K562 (cell line): ENCODE measurements around the gene MLX. TPM values are rescaled to one million over a fixed set of nuclear protein-coding genes. Genes with fewer than 3 reads are reported as not detected.

Experiments used
- ARID2 ChIP-seq: fragments of 450-650 bp; IDR thresholded peaks from 2 replicates; pipeline ENCODE4 v1.6.1; 2017; ENCODE audit warnings: antibody characterized with exemption, mild to moderate bottlenecking
- CBFA2T3 ChIP-seq: fragments of 450-650 bp; IDR thresholded peaks from 2 replicates; pipeline ENCODE4 v1.6.1; 2017
- DACH1 ChIP-seq: fragments of 450-650 bp; IDR thresholded peaks from 2 replicates; pipeline ENCODE4 v1.6.1; 2018; ENCODE audit not compliant: partially characterized antibody
- DMBX1 ChIP-seq: fragments of 250-450 bp; sonication (Bioruptor Pico); IDR thresholded peaks from 2 replicates; pipeline ENCODE4 v1.8.0; 2022; ENCODE audit warnings: inconsistent platforms, mild to moderate bottlenecking, moderate library complexity, borderline replicate concordance
- POLR2A ChIP-seq: fragments of 450-650 bp; conservative IDR thresholded peaks from 2 replicates; pipeline ENCODE4 v1.6.1; 2016
- POLR3G ChIP-seq: IDR thresholded peaks from 2 replicates; pipeline ENCODE4 v1.6.1; 2011; ENCODE audit not compliant: insufficient read length, insufficient replicate concordance; ENCODE audit errors: extremely low read depth
- SPI1 ChIP-seq: IDR thresholded peaks from 2 replicates; pipeline ENCODE4 v1.6.1; 2011; ENCODE audit warnings: low read depth, low read length, control low read depth, borderline replicate concordance
- TGIF2 ChIP-seq: sonication (generic); formaldehyde crosslinking; IDR thresholded peaks from 2 replicates; pipeline ENCODE4 v1.8.1; 2022; ENCODE audit warnings: mild to moderate bottlenecking, missing genetic modification reagents, moderate library complexity
- ZNF253 ChIP-seq: fragments of 250-450 bp; sonication (Bioruptor Pico); conservative IDR thresholded peaks from 2 replicates; pipeline ENCODE4 v1.6.1; 2021; ENCODE audit warnings: mild to moderate bottlenecking
- ZNF584 ChIP-seq: fragments of 200-800 bp; sonication (Bioruptor generic); IDR thresholded peaks from 2 replicates; pipeline ENCODE4 v1.6.1; 2016; ENCODE audit warnings: low read depth, mild to moderate bottlenecking, missing genetic modification characterization, missing compliant biosample characterization
- polyA plus RNA-seq, 8 experiments: library from polyadenylated mRNA; depleted of rRNA in 4 of 8; stranded (reverse) in 5 of 8; unstranded in 3 of 8; fragments of >200 nt; fragmentation: Nextera tagmentation in 2 of 8; fragmentation: Illumina TruSeq in 1 of 8; extraction: Ambion mirVana in 2 of 8; extraction: Trizol in 1 of 8; gene quantifications; 2 replicates each; pipeline versions ENCODE4 v1.2.1 to v1.2.3, GENCODE V29; 2011 to 2014; ENCODE audit warnings: inconsistent platforms in 1 of 8, missing spikeins in 1 of 8
- total RNA-seq, 7 experiments: library from RNA; depleted of rRNA in 6 of 7; stranded (reverse); fragments of >200 nt in 6 of 7; fragmentation: Illumina TruSeq in 2 of 7; extraction: Trizol in 2 of 7; gene quantifications; 2 replicates each; pipeline versions ENCODE4 v1.2.1 to v1.2.3, GENCODE V29; 2011 to 2021; ENCODE audit warnings: low replicate concordance in 1 of 7
- TF ChIP-seq, protein P1 (sequence below): sonication (generic); formaldehyde crosslinking; IDR thresholded peaks from 2 replicates; pipeline ENCODE4 v1.8.0; 2022; ENCODE audit warnings: mild to moderate bottlenecking, missing genetic modification reagents
- TF ChIP-seq, protein P2 (sequence below): fragments of 450-650 bp; IDR thresholded peaks from 2 replicates; pipeline ENCODE4 v1.6.1; 2016; ENCODE audit warnings: low read depth
- TF ChIP-seq, protein P3 (sequence below), 2 experiments: IDR thresholded peaks in 1 of 2; conservative IDR thresholded peaks in 1 of 2; 2 replicates each; pipeline ENCODE4 v1.6.1; 2016; ENCODE audit warnings: low read depth in 2 of 2, mild to moderate bottlenecking in 1 of 2, missing compliant biosample characterization in 1 of 2, missing genetic modification characterization in 1 of 2, moderate library complexity in 1 of 2

MLX gene
- total and polyA plus RNA-seq, 9 of the 15 experiments (the other 6 are each of a cell fraction or from before 2014, with no cell fraction given), result 42.9 to 100 (median 58.9) TPM

DNA sequence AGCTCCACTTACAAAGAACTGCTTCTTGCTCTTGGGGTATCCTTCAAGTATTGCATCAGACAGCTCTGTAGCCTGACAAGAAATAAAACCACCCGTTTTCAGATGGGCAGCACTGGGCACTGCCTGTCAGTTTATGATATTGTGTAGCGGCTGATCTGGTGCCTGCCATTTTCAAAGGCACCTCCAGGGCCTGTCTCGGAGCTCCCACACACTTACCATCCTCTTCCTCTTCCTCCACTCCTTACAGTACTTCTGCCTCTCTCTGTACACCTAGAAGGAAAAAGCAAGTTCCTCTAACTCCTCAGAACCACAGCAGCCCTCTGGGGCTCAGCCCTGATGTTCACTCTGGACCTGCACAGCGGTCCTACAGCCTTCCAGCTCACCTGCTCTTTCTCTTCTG is 6.2 kb downstream of the MLX start (continued):
- no peak for TF ChIP-seq ZNF584 (CRISPR knock-in tag)
- no peak for TF ChIP-seq POLR3G
- TF ChIP-seq, protein P1, sequence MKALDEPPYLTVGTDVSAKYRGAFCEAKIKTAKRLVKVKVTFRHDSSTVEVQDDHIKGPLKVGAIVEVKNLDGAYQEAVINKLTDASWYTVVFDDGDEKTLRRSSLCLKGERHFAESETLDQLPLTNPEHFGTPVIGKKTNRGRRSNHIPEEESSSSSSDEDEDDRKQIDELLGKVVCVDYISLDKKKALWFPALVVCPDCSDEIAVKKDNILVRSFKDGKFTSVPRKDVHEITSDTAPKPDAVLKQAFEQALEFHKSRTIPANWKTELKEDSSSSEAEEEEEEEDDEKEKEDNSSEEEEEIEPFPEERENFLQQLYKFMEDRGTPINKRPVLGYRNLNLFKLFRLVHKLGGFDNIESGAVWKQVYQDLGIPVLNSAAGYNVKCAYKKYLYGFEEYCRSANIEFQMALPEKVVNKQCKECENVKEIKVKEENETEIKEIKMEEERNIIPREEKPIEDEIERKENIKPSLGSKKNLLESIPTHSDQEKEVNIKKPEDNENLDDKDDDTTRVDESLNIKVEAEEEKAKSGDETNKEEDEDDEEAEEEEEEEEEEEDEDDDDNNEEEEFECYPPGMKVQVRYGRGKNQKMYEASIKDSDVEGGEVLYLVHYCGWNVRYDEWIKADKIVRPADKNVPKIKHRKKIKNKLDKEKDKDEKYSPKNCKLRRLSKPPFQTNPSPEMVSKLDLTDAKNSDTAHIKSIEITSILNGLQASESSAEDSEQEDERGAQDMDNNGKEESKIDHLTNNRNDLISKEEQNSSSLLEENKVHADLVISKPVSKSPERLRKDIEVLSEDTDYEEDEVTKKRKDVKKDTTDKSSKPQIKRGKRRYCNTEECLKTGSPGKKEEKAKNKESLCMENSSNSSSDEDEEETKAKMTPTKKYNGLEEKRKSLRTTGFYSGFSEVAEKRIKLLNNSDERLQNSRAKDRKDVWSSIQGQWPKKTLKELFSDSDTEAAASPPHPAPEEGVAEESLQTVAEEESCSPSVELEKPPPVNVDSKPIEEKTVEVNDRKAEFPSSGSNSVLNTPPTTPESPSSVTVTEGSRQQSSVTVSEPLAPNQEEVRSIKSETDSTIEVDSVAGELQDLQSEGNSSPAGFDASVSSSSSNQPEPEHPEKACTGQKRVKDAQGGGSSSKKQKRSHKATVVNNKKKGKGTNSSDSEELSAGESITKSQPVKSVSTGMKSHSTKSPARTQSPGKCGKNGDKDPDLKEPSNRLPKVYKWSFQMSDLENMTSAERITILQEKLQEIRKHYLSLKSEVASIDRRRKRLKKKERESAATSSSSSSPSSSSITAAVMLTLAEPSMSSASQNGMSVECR, result no peak
- no peak for TF ChIP-seq ZNF253 (CRISPR knock-in tag)
- no peak for TF ChIP-seq CBFA2T3
- no peak for TF ChIP-seq ARID2
- TF ChIP-seq DMBX1 (CRISPR knock-in tag), result 0 out of 2 replicates have a peak, but pooled peaks have one; percentile 45
- TF ChIP-seq, protein P2, sequence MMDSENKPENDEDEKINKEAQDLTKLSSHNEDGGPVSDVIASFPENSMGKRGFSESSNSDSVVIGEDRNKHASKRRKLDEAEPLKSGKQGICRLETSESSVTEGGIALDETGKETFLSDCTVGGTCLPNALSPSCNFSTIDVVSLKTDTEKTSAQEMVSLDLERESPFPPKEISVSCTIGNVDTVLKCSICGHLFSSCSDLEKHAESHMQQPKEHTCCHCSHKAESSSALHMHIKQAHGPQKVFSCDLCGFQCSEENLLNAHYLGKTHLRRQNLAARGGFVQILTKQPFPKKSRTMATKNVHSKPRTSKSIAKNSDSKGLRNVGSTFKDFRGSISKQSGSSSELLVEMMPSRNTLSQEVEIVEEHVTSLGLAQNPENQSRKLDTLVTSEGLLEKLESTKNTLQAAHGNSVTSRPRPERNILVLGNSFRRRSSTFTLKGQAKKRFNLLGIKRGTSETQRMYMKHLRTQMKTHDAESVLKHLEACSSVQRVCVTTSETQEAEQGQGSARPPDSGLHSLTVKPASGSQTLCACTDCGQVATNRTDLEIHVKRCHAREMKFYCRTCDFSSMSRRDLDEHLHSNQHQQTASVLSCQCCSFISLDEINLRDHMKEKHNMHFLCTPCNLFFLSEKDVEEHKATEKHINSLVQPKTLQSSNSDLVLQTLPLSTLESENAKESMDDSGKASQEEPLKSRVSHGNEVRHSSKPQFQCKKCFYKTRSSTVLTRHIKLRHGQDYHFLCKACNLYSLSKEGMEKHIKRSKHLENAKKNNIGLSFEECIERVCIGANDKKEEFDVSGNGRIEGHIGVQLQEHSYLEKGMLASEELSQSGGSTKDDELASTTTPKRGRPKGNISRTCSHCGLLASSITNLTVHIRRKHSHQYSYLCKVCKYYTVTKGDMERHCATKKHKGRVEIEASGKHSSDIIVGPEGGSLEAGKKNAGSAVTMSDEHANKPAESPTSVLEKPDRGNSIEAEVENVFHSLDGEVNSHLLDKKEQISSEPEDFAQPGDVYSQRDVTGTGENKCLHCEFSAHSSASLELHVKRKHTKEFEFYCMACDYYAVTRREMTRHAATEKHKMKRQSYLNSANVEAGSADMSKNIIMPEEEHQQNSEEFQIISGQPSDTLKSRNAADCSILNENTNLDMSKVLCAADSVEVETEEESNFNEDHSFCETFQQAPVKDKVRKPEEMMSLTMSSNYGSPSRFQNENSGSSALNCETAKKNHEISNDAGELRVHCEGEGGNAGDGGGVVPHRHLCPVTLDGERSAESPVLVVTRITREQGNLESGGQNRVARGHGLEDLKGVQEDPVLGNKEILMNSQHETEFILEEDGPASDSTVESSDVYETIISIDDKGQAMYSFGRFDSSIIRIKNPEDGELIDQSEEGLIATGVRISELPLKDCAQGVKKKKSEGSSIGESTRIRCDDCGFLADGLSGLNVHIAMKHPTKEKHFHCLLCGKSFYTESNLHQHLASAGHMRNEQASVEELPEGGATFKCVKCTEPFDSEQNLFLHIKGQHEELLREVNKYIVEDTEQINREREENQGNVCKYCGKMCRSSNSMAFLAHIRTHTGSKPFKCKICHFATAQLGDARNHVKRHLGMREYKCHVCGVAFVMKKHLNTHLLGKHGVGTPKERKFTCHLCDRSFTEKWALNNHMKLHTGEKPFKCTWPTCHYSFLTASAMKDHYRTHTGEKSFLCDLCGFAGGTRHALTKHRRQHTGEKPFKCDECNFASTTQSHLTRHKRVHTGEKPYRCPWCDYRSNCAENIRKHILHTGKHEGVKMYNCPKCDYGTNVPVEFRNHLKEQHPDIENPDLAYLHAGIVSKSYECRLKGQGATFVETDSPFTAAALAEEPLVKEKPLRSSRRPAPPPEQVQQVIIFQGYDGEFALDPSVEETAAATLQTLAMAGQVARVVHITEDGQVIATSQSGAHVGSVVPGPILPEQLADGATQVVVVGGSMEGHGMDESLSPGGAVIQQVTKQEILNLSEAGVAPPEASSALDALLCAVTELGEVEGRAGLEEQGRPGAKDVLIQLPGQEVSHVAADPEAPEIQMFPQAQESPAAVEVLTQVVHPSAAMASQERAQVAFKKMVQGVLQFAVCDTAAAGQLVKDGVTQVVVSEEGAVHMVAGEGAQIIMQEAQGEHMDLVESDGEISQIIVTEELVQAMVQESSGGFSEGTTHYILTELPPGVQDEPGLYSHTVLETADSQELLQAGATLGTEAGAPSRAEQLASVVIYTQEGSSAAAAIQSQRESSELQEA, result no peak
- TF ChIP-seq DACH1, result no peak
- TF ChIP-seq POLR2A, result 0 out of 2 replicates have a peak, but pooled peaks have one; percentile 41
- no peak for TF ChIP-seq TGIF2 (CRISPR knock-in tag)
- 0 out of 2 replicates have a peak, but pooled peaks have one; percentile 15 for TF ChIP-seq SPI1
- TF ChIP-seq, protein P3, sequence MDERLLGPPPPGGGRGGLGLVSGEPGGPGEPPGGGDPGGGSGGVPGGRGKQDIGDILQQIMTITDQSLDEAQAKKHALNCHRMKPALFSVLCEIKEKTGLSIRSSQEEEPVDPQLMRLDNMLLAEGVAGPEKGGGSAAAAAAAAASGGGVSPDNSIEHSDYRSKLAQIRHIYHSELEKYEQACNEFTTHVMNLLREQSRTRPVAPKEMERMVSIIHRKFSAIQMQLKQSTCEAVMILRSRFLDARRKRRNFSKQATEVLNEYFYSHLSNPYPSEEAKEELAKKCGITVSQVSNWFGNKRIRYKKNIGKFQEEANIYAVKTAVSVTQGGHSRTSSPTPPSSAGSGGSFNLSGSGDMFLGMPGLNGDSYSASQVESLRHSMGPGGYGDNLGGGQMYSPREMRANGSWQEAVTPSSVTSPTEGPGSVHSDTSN (CRISPR knock-in tag; IDR thresholded peaks at IDR 0.05; ENCODE audit: low read depth), result no peak
- TF ChIP-seq, protein P3 (tag; conservative IDR thresholded peaks at IDR 0.05; ENCODE audit: low read depth), result no peak
